NK-92 treated with Interleukin-12 subunit alpha and Interleukin-12 subunit beta, amount 100 ng/mL, for 24 hours (cell line): ENCODE measurements around the gene CORO2B.
"Not testable (repeated sequence)": the region's sequence is repeated elsewhere in the genome, so short reads cannot be mapped to it uniquely, and the experiment has no call there.

Experiments used
- DNase-seq: peaks from one replicate; lab custom pipeline; 2025; lab: John Stamatoyannopoulos, UW

Gene CORO2B

GRCh38 chr15:68676926-68677325, 98.1 kb downstream of the CORO2B start:
- no peak for DNase-seq

GRCh38 chr15:68677996-68678395, 99.2 kb downstream of the CORO2B start:
- no peak for DNase-seq

GRCh38 chr15:68678746-68679145, 100.0 kb downstream of the CORO2B start:
- no peak for DNase-seq

DNA sequence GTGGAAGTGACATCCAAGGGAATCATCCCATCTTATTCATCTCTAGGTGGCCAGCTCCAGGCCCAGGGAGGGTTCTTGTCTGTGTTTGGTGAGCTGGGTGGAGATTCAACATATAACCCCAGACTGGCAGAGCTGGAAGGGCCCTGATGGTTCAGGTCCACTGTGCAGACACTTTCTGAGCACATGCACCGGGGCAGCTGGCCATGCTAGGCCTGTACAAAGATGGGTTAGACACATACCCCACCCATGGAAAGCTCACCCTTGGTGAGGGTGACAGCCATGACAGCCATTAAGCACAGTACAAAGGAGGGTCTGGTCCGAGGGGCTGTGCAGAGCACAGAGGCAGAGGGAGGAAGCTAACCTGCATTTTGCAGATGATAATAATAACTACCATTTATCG, 100.4 kb downstream of the CORO2B start:
- no peak for DNase-seq

GRCh38 chr15:68679961-68680371, 101.2 kb downstream of the CORO2B start:
- DNase-seq, result no peak

- not testable (repeated sequence) for DNase-seq
Observed at GRCh38 chr15:68680756-68681155, 102.0 kb downstream of the CORO2B start.

DNA sequence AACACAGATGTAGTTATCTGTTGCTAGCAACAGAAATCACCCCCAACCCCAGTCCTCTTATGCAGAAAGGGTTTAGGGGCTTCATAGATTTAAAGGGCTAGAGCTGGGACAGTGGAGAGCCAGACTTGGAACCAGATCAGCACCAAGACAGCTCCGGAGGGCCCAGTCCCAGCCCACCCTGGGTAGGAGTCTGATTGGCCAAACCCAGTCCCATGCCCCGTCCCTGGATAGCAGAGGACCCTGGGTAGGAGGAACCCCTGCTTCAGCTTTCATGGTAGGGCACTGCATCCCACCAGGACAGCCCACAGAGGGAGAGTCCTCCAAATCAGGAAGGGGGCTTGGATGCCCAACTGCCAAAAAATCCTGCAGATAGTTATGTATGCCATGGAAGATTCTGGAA, 103.0 kb downstream of the CORO2B start:
- DNase-seq, result no peak

DNA sequence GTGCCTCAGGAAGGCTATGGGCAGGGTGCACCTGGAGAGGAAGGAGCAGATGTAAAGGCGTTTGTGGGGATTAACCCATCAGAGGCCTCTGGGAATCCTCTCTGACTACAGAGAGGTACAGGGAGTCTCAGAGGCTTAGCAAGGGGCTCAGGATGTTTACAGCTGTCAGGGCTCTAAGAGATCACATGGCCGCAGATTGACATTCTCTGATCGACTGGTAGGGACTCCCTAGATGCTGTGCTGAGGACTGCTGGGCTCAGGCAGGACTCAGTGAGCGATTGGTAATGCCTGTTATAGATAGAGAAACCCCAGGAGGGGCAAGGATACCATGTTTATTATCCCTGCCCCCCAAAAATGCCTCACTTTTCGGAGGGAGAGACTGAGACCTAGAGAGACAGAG, 103.5 kb downstream of the CORO2B start:
- no peak for DNase-seq

- DNase-seq, result no peak
Observed at GRCh38 chr15:68683026-68683425, 104.2 kb downstream of the CORO2B start.

DNA sequence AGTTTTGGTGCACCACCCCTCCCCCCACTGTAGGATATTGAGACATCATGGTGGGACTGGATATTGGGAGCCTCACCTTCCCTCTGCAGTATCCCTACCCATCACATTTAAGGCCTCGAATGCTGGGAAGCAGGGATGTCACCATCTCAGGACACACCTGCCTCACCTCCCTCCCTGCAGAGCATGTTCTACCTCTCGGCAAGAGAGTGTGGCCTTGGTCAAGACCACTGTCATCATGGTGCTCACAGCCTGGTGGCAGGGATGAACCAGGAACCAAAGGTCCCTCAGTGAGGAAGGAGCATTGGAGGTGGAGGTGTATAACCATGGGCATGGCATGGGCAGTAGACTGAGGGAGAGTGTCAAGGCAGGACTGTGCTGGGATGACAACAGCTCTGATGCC, 104.8 kb downstream of the CORO2B start:
- DNase-seq, result no peak

DNA sequence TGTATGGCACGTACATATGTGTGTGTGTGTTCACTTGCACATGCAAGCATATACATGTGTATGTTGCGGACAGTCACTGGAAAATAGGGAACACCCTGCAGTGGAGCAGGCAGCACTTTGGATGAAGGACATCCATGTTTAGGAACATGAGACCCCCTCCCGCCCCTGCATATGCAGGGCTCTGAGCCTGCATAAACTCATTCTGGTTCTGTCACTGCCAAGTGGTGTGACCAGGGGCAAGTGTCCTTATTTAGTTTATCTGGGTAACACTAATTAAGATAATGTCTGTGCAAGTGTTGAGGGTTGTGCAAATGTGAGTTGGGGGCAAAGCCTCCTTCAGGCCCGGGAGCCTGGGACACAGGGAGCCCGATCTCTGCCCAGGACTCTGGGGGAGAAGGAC, 105.7 kb downstream of the CORO2B start:
- DNase-seq, result no peak

DNA sequence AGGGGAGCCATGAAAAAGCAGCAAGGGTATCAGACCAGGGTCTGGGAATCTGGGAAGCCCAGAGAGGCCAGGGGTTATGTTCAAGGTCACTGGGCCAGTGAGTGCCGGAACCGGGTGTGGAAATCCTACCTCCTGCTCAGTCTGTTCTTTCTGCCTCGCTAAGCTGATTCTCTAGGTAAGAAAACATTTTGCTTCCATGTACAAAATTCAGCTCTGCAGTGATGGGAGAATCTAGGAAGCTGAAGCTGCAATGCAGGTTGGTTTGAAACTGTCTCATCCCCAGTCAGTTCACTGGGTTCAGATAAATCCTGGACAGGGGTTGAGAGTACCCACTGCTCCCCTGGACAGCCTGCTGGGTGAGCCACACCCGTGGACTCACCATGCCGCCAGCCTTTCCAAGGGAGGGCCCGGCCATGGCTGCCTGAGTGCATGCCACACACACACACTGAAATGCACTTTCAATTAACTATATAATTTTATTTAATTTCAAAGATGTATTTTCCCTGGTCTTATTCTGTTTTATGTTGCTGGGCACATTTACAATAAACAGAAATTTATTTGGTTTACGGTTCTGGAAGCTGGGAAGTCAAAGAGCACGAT, 108.4 kb downstream of the CORO2B start:
- DNase-seq, result no peak

- no peak for DNase-seq
Observed at GRCh38 chr15:68691705-68692104, 112.9 kb downstream of the CORO2B start.

GRCh38 chr15:68693071-68693470, 114.3 kb downstream of the CORO2B start:
- no peak for DNase-seq

- DNase-seq, result no peak
Observed at GRCh38 chr15:68694111-68694510, 115.3 kb downstream of the CORO2B start.

DNA sequence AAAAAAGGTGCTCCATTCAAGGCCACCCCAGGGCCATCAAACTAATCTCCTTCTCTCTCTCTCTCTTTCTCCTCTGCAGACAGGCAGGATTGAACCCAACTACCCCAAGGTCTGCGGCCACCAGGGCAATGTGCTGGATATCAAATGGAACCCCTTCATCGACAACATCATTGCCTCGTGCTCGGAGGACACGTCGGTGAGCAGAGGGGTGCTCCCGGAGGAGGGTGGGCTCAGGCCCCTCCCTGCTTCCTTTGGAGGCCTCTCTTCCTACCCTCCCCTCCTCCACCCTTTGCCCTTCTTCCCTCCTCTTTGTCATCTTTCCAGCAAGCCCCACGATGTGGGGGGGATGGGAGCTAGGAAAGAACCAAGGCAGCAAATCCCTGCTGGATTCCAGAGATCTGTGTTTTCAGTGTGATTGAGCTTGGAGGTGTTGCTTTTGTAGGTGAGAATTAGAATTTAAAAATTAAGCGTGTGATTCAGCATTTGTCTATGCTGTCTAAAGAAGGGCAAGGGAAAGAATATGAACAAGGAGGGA, 116.3 kb downstream of the CORO2B start:
- DNase-seq, result no peak

- DNase-seq, result no peak
Observed at GRCh38 chr15:68696414-68697363, 117.9 kb downstream of the CORO2B start.

- DNase-seq, result no peak
Observed at GRCh38 chr15:68697711-68698690, 119.2 kb downstream of the CORO2B start.

GRCh38 chr15:68698708-68699107, 119.9 kb downstream of the CORO2B start:
- DNase-seq, result no peak

GRCh38 chr15:68699124-68699880, 120.5 kb downstream of the CORO2B start:
- DNase-seq, result no peak

DNA sequence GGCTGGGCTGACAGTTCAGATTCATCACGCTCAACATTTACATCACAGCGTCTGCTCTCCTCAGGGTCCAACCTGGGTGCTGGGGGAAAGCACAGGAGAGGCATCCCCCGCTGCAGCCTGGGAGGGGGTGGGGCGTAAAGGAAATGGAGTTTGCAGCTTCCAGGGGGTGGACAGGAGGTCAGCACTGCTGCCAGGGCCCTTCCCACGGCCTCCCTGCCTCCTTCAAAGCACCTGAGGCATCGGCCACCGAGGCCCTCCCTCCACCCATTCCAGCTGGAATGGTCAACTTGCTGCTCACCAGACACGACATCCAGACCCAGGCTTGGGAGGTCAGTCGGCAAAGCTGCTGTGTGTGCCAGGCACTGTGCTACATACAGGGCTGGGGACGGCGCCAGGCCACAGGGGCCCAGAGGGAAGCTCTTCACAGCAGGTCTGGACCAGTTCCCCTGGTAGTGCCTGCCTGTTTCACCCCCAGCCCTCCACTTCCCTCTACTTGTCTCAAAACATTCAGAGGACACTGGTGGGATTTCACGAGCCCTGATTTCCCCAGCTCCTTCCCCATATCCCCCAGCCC, 121.2 kb downstream of the CORO2B start:
- no peak for DNase-seq
